Subcutaneous abdominal adipose tissue (tissue), 5 donors: Measurements from ENCODE around the gene NEXN.
A peak's percentile ranks its signal among the peaks of the same experiment; 100 is the strongest.

Source experiments
- H3K27ac ChIP-seq: one replicate; pipeline ENCODE4 v1.7.0; 2013; ENCODE audit warnings: low read depth, mild to moderate bottlenecking, inconsistent platforms, low read length, moderate library complexity
- H3K27me3 ChIP-seq, 5 donors: one replicate each; pipeline ENCODE4 v1.7.0; 2013; ENCODE audit warnings: low read length in 5 of 5, inconsistent platforms in 1 of 5; ENCODE audit not compliant: control insufficient read depth in 5 of 5, insufficient read depth in 4 of 5
- H3K36me3 ChIP-seq, 5 donors: one replicate each; pipeline ENCODE4 v1.7.0; 2013; ENCODE audit warnings: low read length in 5 of 5; ENCODE audit not compliant: control insufficient read depth in 5 of 5, insufficient read depth in 5 of 5
- H3K4me1 ChIP-seq, 5 donors: one replicate each; pipeline ENCODE4 v1.7.0; 2013; ENCODE audit warnings: low read length in 5 of 5, mild to moderate bottlenecking in 3 of 5, moderate library complexity in 1 of 5; ENCODE audit not compliant: control insufficient read depth in 5 of 5, insufficient read depth in 5 of 5
- H3K4me3 ChIP-seq, 5 donors: one replicate each; pipeline ENCODE4 v1.7.0; 2013; ENCODE audit warnings: low read length in 5 of 5, low read depth in 1 of 5
- H3K9ac ChIP-seq, 5 donors: one replicate each; pipeline ENCODE4 v1.7.0; 2013; ENCODE audit warnings: low read length in 5 of 5, mild to moderate bottlenecking in 4 of 5, moderate library complexity in 3 of 5
- H3K9me3 ChIP-seq, 5 donors: one replicate each; pipeline ENCODE4 v1.7.0; 2013; ENCODE audit warnings: low read length in 5 of 5; ENCODE audit not compliant: control insufficient read depth in 5 of 5
- donor health status: healthy.
- donor health status: healthy.
- donor health status: healthy.
- donor health status: healthy.
- donor health status: healthy.

The NEXN gene

GRCh38 chr1:77955709-77956108 lies 67.3 kb downstream of the NEXN start:
- H3K36me3 ChIP-seq = peaks cover 53 to 94% (median 86%) of the 10 kb centered on the region in 5 donors

GRCh38 chr1:77956464-77956863 lies 68.0 kb downstream of the NEXN start:
- H3K9ac ChIP-seq = no peak overlapping the region
- no peaks in the 10 kb centered on the region for H3K9me3 ChIP-seq
- no peaks in the 10 kb centered on the region for H3K27me3 ChIP-seq
- H3K4me3 ChIP-seq = no peak overlapping the region
- H3K36me3 ChIP-seq = peaks cover 53 to 94% (median 88%) of the 10 kb centered on the region in 5 donors
- peaks cover 0 to 3% (median 0%) of the 10 kb centered on the region in 5 donors for H3K4me1 ChIP-seq
- no peak overlapping the region for H3K27ac ChIP-seq

More at GRCh38 chr1:77955709-77956108, 67.3 kb downstream of the NEXN start:
- H3K27me3 ChIP-seq = no peaks in the 10 kb centered on the region
- no peak overlapping the region for H3K4me3 ChIP-seq
- no peak overlapping the region for H3K27ac ChIP-seq
- H3K9me3 ChIP-seq = no peaks in the 10 kb centered on the region
- no peak overlapping the region for H3K9ac ChIP-seq
- peaks cover 0 to 3% (median 3%) of the 10 kb centered on the region in 5 donors for H3K4me1 ChIP-seq

- H3K9ac ChIP-seq = no peak overlapping the region
- H3K36me3 ChIP-seq = peaks cover 67 to 99% (median 93%) of the 10 kb centered on the region in 5 donors
- no peaks in the 10 kb centered on the region for H3K9me3 ChIP-seq
- H3K4me3 ChIP-seq = no peak overlapping the region
- no peak overlapping the region for H3K27ac ChIP-seq
- peaks cover 0 to 3% (median 0%) of the 10 kb centered on the region in 5 donors for H3K4me1 ChIP-seq
- H3K27me3 ChIP-seq = no peaks in the 10 kb centered on the region
These were observed 70.0 kb downstream of the NEXN start for GRCh38 chr1:77958391-77958790.

GRCh38 chr1:77958850-77959249 lies 70.4 kb downstream of the NEXN start:
- Histone ChIP-seq H3K9me3 (no peaks in the 10 kb centered on the region), H3K9ac (no peak overlapping the region), H3K4me3 (no peak overlapping the region), H3K4me1 (peaks cover 0 to 3% (median 0%) of the 10 kb centered on the region in 5 donors), H3K27me3 (no peaks in the 10 kb centered on the region), H3K36me3 (peaks cover 72 to 100% (median 93%) of the 10 kb centered on the region in 5 donors), H3K27ac (no peak overlapping the region)

GRCh38 chr1:77961392-77961791 lies 73.0 kb downstream of the NEXN start:
- H3K4me1 ChIP-seq = peaks cover 0 to 3% (median 0%) of the 10 kb centered on the region in 5 donors
- H3K36me3 ChIP-seq = peaks cover 69 to 98% (median 90%) of the 10 kb centered on the region in 5 donors
- H3K4me3 ChIP-seq = no peak overlapping the region
- H3K27me3 ChIP-seq = no peaks in the 10 kb centered on the region
- H3K9ac ChIP-seq = no peak overlapping the region
- H3K9me3 ChIP-seq = no peaks in the 10 kb centered on the region
- H3K27ac ChIP-seq = no peak overlapping the region

- Histone ChIP-seq H3K4me1 (peaks cover 0 to 3% (median 0%) of the 10 kb centered on the region in 5 donors), H3K9me3 (no peaks in the 10 kb centered on the region), H3K36me3 (peaks cover 65 to 82% (median 77%) of the 10 kb centered on the region in 5 donors), H3K9ac (no peak overlapping the region), H3K27me3 (no peaks in the 10 kb centered on the region), H3K4me3 (no peak overlapping the region), H3K27ac (no peak overlapping the region)
These were observed 77.9 kb downstream of the NEXN start for GRCh38 chr1:77966291-77966690.

GRCh38 chr1:77970192-77970591 lies 81.8 kb downstream of the NEXN start:
- H3K4me1 ChIP-seq = peaks cover 0 to 14% (median 5%) of the 10 kb centered on the region in 5 donors
- H3K4me3 ChIP-seq = no peak overlapping the region

GRCh38 chr1:77972080-77972479 lies 83.7 kb downstream of the NEXN start:
- Histone ChIP-seq H3K27ac (no peak overlapping the region), H3K4me1 (peaks cover 4 to 33% (median 24%) of the 10 kb centered on the region in 5 donors), H3K36me3 (peaks cover 11 to 30% (median 21%) of the 10 kb centered on the region in 5 donors), H3K4me3 (no peak overlapping the region), H3K9me3 (no peaks in the 10 kb centered on the region), H3K9ac (no peak overlapping the region), H3K27me3 (no peaks in the 10 kb centered on the region)

More at GRCh38 chr1:77970192-77970591, 81.8 kb downstream of the NEXN start:
- H3K9me3 ChIP-seq = no peaks in the 10 kb centered on the region
- peaks cover 27 to 46% (median 40%) of the 10 kb centered on the region in 5 donors for H3K36me3 ChIP-seq
- H3K27me3 ChIP-seq = no peaks in the 10 kb centered on the region
- no peak overlapping the region for H3K27ac ChIP-seq
- no peak overlapping the region for H3K9ac ChIP-seq

GRCh38 chr1:77975386-77975785 lies 87.0 kb downstream of the NEXN start:
- Histone ChIP-seq H3K9me3 (no peaks in the 10 kb centered on the region), H3K27ac (peak overlapping the region; percentile 100), H3K4me1 (peaks cover 4 to 47% (median 35%) of the 10 kb centered on the region in 5 donors), H3K27me3 (no peaks in the 10 kb centered on the region), H3K9ac (peak overlapping the region in 4 of 5 donors; percentile 5 to 56 (median 34)), H3K4me3 (peak overlapping the region in 3 of 5 donors; percentile 30 to 99 (median 94)), H3K36me3 (peaks cover 0 to 6% (median 0%) of the 10 kb centered on the region in 5 donors)

- peaks cover 0 to 6% (median 0%) of the 10 kb centered on the region in 5 donors for H3K36me3 ChIP-seq
- peak overlapping the region in 3 of 5 donors; percentile 30 to 99 (median 94) for H3K4me3 ChIP-seq
- H3K9me3 ChIP-seq = no peaks in the 10 kb centered on the region
- peak overlapping the region in 4 of 5 donors; percentile 5 to 56 (median 34) for H3K9ac ChIP-seq
- H3K27ac ChIP-seq = peak overlapping the region; percentile 100
- H3K4me1 ChIP-seq = peaks cover 4 to 52% (median 38%) of the 10 kb centered on the region in 5 donors
- H3K27me3 ChIP-seq = no peaks in the 10 kb centered on the region
These were observed 87.5 kb downstream of the NEXN start for GRCh38 chr1:77975907-77976306.
